Measurements from ENCODE around the gene KRTAP5-9.
"Not testable (repeated sequence)": the region's sequence is repeated elsewhere in the genome, so short reads cannot be mapped to it uniquely, and the experiment has no call there.

Gene KRTAP5-9

DNA sequence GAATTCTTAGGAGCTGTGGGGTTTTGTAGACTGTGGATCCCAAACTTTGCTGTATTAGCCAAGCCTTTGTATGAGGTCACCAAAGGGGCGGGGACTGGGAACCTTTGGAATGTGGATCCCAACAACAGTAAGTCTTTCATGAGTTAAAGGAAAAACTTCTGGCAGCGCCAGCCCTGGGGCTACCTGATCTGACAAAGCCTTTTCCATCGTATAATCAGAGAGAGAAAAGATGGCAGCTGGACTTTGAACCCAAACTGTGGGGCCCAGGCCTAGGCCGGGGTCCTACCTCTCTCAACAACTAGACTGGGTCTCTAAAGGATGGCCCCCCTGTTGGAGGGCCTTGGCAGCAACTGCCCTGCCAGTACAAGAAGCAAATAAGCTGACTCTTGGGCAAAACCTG, 40.1 kb downstream of the KRTAP5-9 start:
- not testable (repeated sequence) for DNase-seq (ENCODE audit: low spot score)

DNA sequence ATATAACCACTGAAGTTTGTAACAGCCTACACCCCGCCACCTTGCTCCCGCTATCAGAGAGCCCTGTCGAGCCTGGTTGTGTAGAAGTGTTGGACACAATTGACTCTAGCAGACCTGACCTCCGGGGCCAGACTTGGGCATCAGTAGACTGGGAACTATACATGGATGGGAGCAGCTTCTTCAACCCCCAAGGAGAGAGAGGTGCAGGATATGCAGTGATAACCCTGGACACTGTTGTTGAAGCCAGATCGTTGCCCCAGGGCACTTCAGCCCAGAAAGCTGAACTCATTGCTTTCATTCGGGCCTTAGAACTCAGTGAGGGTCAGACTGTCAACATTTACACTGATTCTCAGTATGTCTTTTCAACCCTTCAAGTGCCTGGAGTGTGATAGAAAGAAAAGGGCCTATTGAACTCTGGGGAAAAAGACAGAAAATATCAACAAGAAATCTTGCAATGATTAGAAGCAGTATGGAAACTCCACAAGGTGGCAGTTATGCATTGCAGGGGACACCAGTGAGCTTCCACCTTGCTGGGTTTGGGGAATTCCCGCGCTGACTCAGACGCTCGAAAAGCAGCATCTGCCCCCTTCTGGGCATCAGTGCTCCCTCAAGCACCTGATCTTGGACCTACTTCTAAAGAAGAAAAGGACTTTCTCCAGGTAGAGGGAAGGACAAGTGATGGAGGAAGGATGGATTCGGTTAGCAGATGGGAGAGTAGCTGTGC, 40.8 kb downstream of the KRTAP5-9 start:
- not testable (repeated sequence) for DNase-seq (ENCODE audit: low spot score)

DNA sequence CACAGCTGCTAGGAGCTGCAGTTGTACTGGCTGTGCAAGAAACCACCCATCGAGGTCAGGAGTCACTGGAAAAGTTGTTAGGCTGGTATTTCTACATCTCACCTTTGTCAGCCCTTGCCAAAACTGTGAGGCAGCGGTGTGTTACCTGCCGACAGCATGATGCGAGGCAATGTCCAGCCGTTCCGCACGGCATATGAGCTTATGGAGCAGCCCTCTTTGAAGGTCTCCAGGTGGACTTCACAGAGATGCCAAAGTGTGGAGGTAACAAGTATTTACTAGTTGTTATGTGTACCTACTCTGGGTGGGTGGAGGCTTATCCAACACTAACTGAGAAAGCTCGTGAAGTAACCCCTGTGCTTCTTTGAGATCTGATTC, 41.3 kb downstream of the KRTAP5-9 start:
- DNase-seq (ENCODE audit: low spot score), result not testable (repeated sequence)
